HCT116 (cell line): Measurements from ENCODE around the gene ZNF888.
"Not testable (repeated sequence)": the region's sequence is repeated elsewhere in the genome, so short reads cannot be mapped to it uniquely, and the experiment has no call there.

Experiments used
- CTCF ChIP-seq, 3 experiments: fragments of 200-600 bp in 1 of 3; sonication (generic) in 1 of 3; IDR thresholded peaks in 2 of 3; conservative IDR thresholded peaks in 1 of 3; 2 replicates each; pipeline ENCODE4 v1.5.1; 2012 to 2017; ENCODE audit warnings: low read depth in 2 of 3, low read length in 2 of 3, antibody characterized with exemption in 1 of 3, borderline replicate concordance in 1 of 3, control low read depth in 1 of 3, mild to moderate bottlenecking in 1 of 3, mixed read lengths in 1 of 3, mixed run types in 1 of 3, moderate library complexity in 1 of 3; ENCODE audit not compliant: insufficient read depth in 1 of 3
- JUND ChIP-seq: IDR thresholded peaks from 2 replicates; pipeline ENCODE4 v1.6.1; 2012
- POLR2A ChIP-seq: IDR thresholded peaks from 2 replicates; pipeline ENCODE4 v1.7.0; 2011; ENCODE audit warnings: borderline replicate concordance; ENCODE audit not compliant: insufficient read depth, insufficient read length; ENCODE audit errors: extremely low read depth
- TF ChIP-seq, protein P1 (sequence below): IDR thresholded peaks from 2 replicates; pipeline ENCODE4 v1.6.1; 2012; ENCODE audit warnings: low read depth

- TF ChIP-seq CTCF (IDR thresholded peaks at IDR 0.05 in 2 of 3, conservative IDR thresholded peaks at IDR 0.05 in 1 of 3; ENCODE audit: borderline replicate concordance in 1 of 3, insufficient read depth in 1 of 3, low read depth in 2 of 3, low read length in 2 of 3); POLR2A; JUND: not testable (repeated sequence)
- TF ChIP-seq, protein P1, sequence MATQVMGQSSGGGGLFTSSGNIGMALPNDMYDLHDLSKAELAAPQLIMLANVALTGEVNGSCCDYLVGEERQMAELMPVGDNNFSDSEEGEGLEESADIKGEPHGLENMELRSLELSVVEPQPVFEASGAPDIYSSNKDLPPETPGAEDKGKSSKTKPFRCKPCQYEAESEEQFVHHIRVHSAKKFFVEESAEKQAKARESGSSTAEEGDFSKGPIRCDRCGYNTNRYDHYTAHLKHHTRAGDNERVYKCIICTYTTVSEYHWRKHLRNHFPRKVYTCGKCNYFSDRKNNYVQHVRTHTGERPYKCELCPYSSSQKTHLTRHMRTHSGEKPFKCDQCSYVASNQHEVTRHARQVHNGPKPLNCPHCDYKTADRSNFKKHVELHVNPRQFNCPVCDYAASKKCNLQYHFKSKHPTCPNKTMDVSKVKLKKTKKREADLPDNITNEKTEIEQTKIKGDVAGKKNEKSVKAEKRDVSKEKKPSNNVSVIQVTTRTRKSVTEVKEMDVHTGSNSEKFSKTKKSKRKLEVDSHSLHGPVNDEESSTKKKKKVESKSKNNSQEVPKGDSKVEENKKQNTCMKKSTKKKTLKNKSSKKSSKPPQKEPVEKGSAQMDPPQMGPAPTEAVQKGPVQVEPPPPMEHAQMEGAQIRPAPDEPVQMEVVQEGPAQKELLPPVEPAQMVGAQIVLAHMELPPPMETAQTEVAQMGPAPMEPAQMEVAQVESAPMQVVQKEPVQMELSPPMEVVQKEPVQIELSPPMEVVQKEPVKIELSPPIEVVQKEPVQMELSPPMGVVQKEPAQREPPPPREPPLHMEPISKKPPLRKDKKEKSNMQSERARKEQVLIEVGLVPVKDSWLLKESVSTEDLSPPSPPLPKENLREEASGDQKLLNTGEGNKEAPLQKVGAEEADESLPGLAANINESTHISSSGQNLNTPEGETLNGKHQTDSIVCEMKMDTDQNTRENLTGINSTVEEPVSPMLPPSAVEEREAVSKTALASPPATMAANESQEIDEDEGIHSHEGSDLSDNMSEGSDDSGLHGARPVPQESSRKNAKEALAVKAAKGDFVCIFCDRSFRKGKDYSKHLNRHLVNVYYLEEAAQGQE = not testable (repeated sequence)
These were observed 66.5 kb downstream of the ZNF888 start for GRCh38 chr19:52856540-52857377.
